ENCODE data around the gene MRPL37. TPM values are rescaled to one million over a fixed set of nuclear protein-coding genes. Genes with fewer than 3 reads are reported as not detected.

MRPL37 gene
- 88.8 and 118 TPM in 2 replicates for total RNA-seq

GRCh38 chr1:54199765-54200518 is at the start of gene MRPL37, which contains the start of gene CYB5RL:
TSS of gene MRPL37 (plus strand) at chr1:54200167. CDS start at chr1:54200244, 77 bp downstream.
TSS of gene CYB5RL (minus strand) at chr1:54200030. CDS start at chr1:54195616, 4,414 bp downstream.

GRCh38 chr1:54152696-54153095 is 47.3 kb upstream of the MRPL37 start, which contains the start of gene CDCP2:
TSS of gene CDCP2 (minus strand) at chr1:54153000. CDS start at chr1:54152922, 78 bp downstream.

Other genes starting within 250 kb of the MRPL37 start
- not detected in 2 replicates for gene LDLRAD1, start 182.0 kb upstream of the MRPL37 start, total RNA-seq
- 196 and 345 TPM in 2 replicates for gene TMEM59, start 147.0 kb upstream of the MRPL37 start, total RNA-seq
- gene TCEANC2, start 146.6 kb upstream of the MRPL37 start, total RNA-seq, result 1.3 and 3.0 TPM in 2 replicates
- gene CDCP2, start 47.2 kb upstream of the MRPL37 start, total RNA-seq, result not detected in 2 replicates
- gene CYB5RL, start 137 bp upstream of the MRPL37 start, total RNA-seq, result 5.7 and 6.1 TPM in 2 replicates
- 13.8 and 17.2 TPM in 2 replicates for gene SSBP3, start 206.2 kb downstream of the MRPL37 start, total RNA-seq

All from placental pericyte (primary cell).